IMR-90 (cell line): ENCODE data around the gene PHF20. TPM values are rescaled to one million over a fixed set of nuclear protein-coding genes. Genes with fewer than 3 reads are reported as not detected.

Experiments
- ATAC-seq: fragments of 200-7000 bp; cut with Tn5 transposase; 2 replicates; pipeline ENCODE4 v1.9.1; 2020; ENCODE audit warnings: low read depth, mild to moderate bottlenecking, moderate library complexity
- BruUV-seq: library from RNA; stranded (reverse); fragments of 400-500 nt; replicated peaks from 2 replicates; lab custom pipeline; 2021; lab: Mats Ljungman, UMichigan
- CTCF ChIA-PET: fragments of 300-600 bp; formaldehyde crosslinking; extraction: SDS; loops from one replicate; lab custom pipeline; 2021; ENCODE audit warnings: antibody characterized with exemption; lab: Yijun Ruan, JAX
- POLR2A ChIA-PET: fragments of 300-600 bp; sonication (Branson Sonifier 250); formaldehyde crosslinking; loops from one replicate; lab custom pipeline; 2022; ENCODE audit warnings: antibody characterized with exemption; ENCODE audit not compliant: unreplicated experiment; lab: Charles Lee
- DNase-seq: peaks from one replicate; pipeline ENCODE4 v3.0.0; 2013
- H2AFZ ChIP-seq: replicated peaks from 2 replicates; pipeline ENCODE3; 2013; ENCODE audit warnings: low read length, mild to moderate bottlenecking; ENCODE audit not compliant: poor library complexity
- H2AK5ac ChIP-seq: 2 replicates; pipeline ENCODE4 v1.6.1; 2013; ENCODE audit warnings: low read depth, low read length, inconsistent platforms
- H2AK9ac ChIP-seq: replicated peaks from 2 replicates; pipeline ENCODE3; 2013; ENCODE audit warnings: mild to moderate bottlenecking, low read depth, low read length, moderate library complexity; ENCODE audit not compliant: poor library complexity
- H2BK120ac ChIP-seq: 2 replicates; pipeline ENCODE4 v1.6.1; 2013; ENCODE audit warnings: low read depth, low read length, inconsistent platforms
- H2BK15ac ChIP-seq: 3 replicates; pipeline ENCODE4 v1.6.1; 2013; ENCODE audit warnings: low read depth, low read length, inconsistent platforms
- H2BK20ac ChIP-seq: 2 replicates; pipeline ENCODE4 v1.6.1; 2013; ENCODE audit warnings: low read depth, mild to moderate bottlenecking, inconsistent platforms, low read length, moderate library complexity
- H2BK5ac ChIP-seq: 2 replicates; pipeline ENCODE4 v1.6.1; 2013; ENCODE audit warnings: mild to moderate bottlenecking, low read depth, low read length, inconsistent platforms; ENCODE audit not compliant: poor library complexity, severe bottlenecking
- H3K14ac ChIP-seq: replicated peaks from 2 replicates; pipeline ENCODE4 v1.6.1; 2013; ENCODE audit warnings: low read depth, low read length, inconsistent platforms
- H3K18ac ChIP-seq: 2 replicates; pipeline ENCODE4 v1.6.1; 2013; ENCODE audit warnings: low read depth, low read length, control low read depth
- H3K23ac ChIP-seq: 2 replicates; pipeline ENCODE4 v1.6.1; 2013; ENCODE audit warnings: low read depth, low read length, inconsistent platforms
- H3K27ac ChIP-seq: 2 replicates; pipeline ENCODE4 v1.5.1; 2013; ENCODE audit warnings: mild to moderate bottlenecking, control low read depth, low read length; ENCODE audit not compliant: insufficient read depth
- H3K27me3 ChIP-seq: 2 replicates; pipeline ENCODE4 v1.6.1; 2013; ENCODE audit warnings: low read length; ENCODE audit not compliant: control insufficient read depth, insufficient read depth
- H3K36me3 ChIP-seq: 2 replicates; pipeline ENCODE4 v1.6.1; 2013; ENCODE audit warnings: low read length, mixed read lengths; ENCODE audit not compliant: control insufficient read depth, insufficient read depth
- H3K4ac ChIP-seq: 2 replicates; pipeline ENCODE4 v1.6.1; 2013; ENCODE audit warnings: low read depth, low read length, inconsistent platforms
- H3K4me1 ChIP-seq: 2 replicates; pipeline ENCODE4 v1.6.1; 2013; ENCODE audit warnings: low read length, mixed read lengths; ENCODE audit not compliant: control insufficient read depth, insufficient read depth
- H3K4me2 ChIP-seq: 2 replicates; pipeline ENCODE4 v1.6.1; 2013; ENCODE audit warnings: low read depth, mild to moderate bottlenecking, control low read depth, low read length, moderate library complexity
- H3K4me3 ChIP-seq: 2 replicates; pipeline ENCODE4 v1.5.1; 2013; ENCODE audit warnings: low read depth, mild to moderate bottlenecking, control low read depth, low read length, moderate library complexity; ENCODE audit not compliant: insufficient read depth
- H3K56ac ChIP-seq: 2 replicates; pipeline ENCODE4 v1.6.1; 2013; ENCODE audit warnings: low read length, inconsistent platforms; ENCODE audit not compliant: insufficient read depth; ENCODE audit errors: extremely low read depth
- H3K79me1 ChIP-seq, 2 experiments: 2 replicates each; pipeline ENCODE4 v1.6.1; 2013; ENCODE audit warnings: low read length in 2 of 2, inconsistent platforms in 1 of 2, low read depth in 1 of 2
- H3K9ac ChIP-seq: 2 replicates; pipeline ENCODE4 v1.6.1; 2013; ENCODE audit warnings: low read depth, low read length, control low read depth
- H3K9me1 ChIP-seq: 2 replicates; pipeline ENCODE4 v1.6.1; 2013; ENCODE audit warnings: low read length, inconsistent platforms; ENCODE audit not compliant: insufficient read depth
- H3K9me3 ChIP-seq: 2 replicates; pipeline ENCODE4 v1.6.1; 2013; ENCODE audit warnings: low read length; ENCODE audit not compliant: control insufficient read depth, insufficient read depth
- H4K20me1 ChIP-seq: 2 replicates; pipeline ENCODE4 v1.6.1; 2013; ENCODE audit warnings: low read length, inconsistent platforms; ENCODE audit not compliant: insufficient read depth
- H4K5ac ChIP-seq: 2 replicates; pipeline ENCODE4 v1.6.1; 2013; ENCODE audit warnings: mild to moderate bottlenecking, low read depth, low read length, control low read depth
- H4K8ac ChIP-seq, 2 experiments: 2 replicates each; pipeline ENCODE4 v1.6.1; 2013; ENCODE audit warnings: low read depth in 2 of 2, low read length in 2 of 2, control low read depth in 1 of 2, inconsistent platforms in 1 of 2
- H4K91ac ChIP-seq: 2 replicates; pipeline ENCODE4 v1.6.1; 2013; ENCODE audit warnings: low read depth, low read length, inconsistent platforms; ENCODE audit not compliant: insufficient read depth
- BHLHE40 ChIP-seq: fragments of 150-350 bp; IDR thresholded peaks from 2 replicates; pipeline ENCODE4 v1.6.1; 2016; ENCODE audit warnings: mild to moderate bottlenecking, low read depth, low read length
- CHD1 ChIP-seq: IDR thresholded peaks from 2 replicates; pipeline ENCODE4 v1.6.1; 2012; ENCODE audit warnings: low read depth, low read length, improper control_type of control experiment
- ELK1 ChIP-seq: fragments of 150-350 bp; IDR thresholded peaks from 2 replicates; pipeline ENCODE4 v1.6.1; 2016; ENCODE audit warnings: low read depth, mild to moderate bottlenecking, low read length, moderate library complexity, borderline replicate concordance
- FOS ChIP-seq: fragments of 150-350 bp; IDR thresholded peaks from 2 replicates; pipeline ENCODE4 v1.6.1; 2016; ENCODE audit warnings: low read depth, low read length
- MAFK ChIP-seq: IDR thresholded peaks from 2 replicates; pipeline ENCODE4 v1.6.1; 2012; ENCODE audit warnings: low read depth, low read length, improper control_type of control experiment
- MAZ ChIP-seq: IDR thresholded peaks from 2 replicates; pipeline ENCODE4 v1.6.1; 2012; ENCODE audit warnings: low read depth, mild to moderate bottlenecking, low read length, improper control_type of control experiment, moderate library complexity, borderline replicate concordance
- MXI1 ChIP-seq: IDR thresholded peaks from 2 replicates; pipeline ENCODE4 v1.6.1; 2012; ENCODE audit warnings: low read depth, mild to moderate bottlenecking, low read length, moderate library complexity, borderline replicate concordance
- NFE2L2 ChIP-seq: fragments of 150-350 bp; IDR thresholded peaks from 2 replicates; pipeline ENCODE4 v1.6.1; 2016; ENCODE audit warnings: low read depth, mild to moderate bottlenecking, low read length
- POLR2A ChIP-seq: IDR thresholded peaks from 2 replicates; pipeline ENCODE4 v1.6.1; 2012; ENCODE audit warnings: mild to moderate bottlenecking, low read depth, low read length
- RAD21 ChIP-seq: IDR thresholded peaks from 2 replicates; pipeline ENCODE4 v1.6.1; 2012; ENCODE audit warnings: low read length, improper control_type of control experiment
- RCOR1 ChIP-seq: IDR thresholded peaks from 2 replicates; pipeline ENCODE4 v1.6.1; 2012; ENCODE audit warnings: mild to moderate bottlenecking, low read length, improper control_type of control experiment; ENCODE audit not compliant: insufficient replicate concordance
- RFX5 ChIP-seq: IDR thresholded peaks from 2 replicates; pipeline ENCODE4 v1.8.0; 2012; ENCODE audit warnings: low read depth, mild to moderate bottlenecking, low read length, moderate library complexity
- SMC3 ChIP-seq: fragments of 150-350 bp; IDR thresholded peaks from 2 replicates; pipeline ENCODE4 v1.6.1; 2016; ENCODE audit warnings: low read depth, mild to moderate bottlenecking, antibody characterized with exemption, low read length, moderate library complexity
- WGBS, 2 experiments: methylation state at CpG; one replicate each; pipeline versions ENCODE4 v1.1.5 to v1.1.7; 2013; ENCODE audit warnings: missing lambda C conversion rate in 2 of 2; ENCODE audit not compliant: insufficient read length in 1 of 2; ENCODE audit errors: extremely low coverage in 2 of 2; 5-methylcytosine and 5-hydroxymethylcytosine counted together
- dilution Hi-C: fragments of 300-500 bp; cut with HindIII; formaldehyde crosslinking; loops from one replicate; pipeline ENCODE4 v1.14.3; 2018; ENCODE audit warnings: low sequenced_read_pairs; ENCODE audit not compliant: unreplicated experiment
- in situ Hi-C: fragments of 300-500 bp; cut with MboI; formaldehyde crosslinking; loops from 3 replicates; pipeline ENCODE4 v1.14.3; 2019; ENCODE audit warnings: low sequenced_read_pairs, inconsistent platforms, mixed read lengths
- intact Hi-C: fragments of 100-400 bp; cut with micrococcal nuclease; formaldehyde crosslinking; loops from 2 replicates; pipeline ENCODE4 v1.10.0; 2022
- polyA plus RNA-seq, 3 experiments: library from polyadenylated mRNA; depleted of rRNA; stranded (reverse); fragments of >200 nt; gene quantifications; 2 replicates each; pipeline ENCODE4 v1.2.3, GENCODE V29; 2012; ENCODE audit warnings: low replicate concordance in 1 of 3
- total RNA-seq: library from RNA; depleted of rRNA; stranded (reverse); fragments of >200 nt; gene quantifications from 2 replicates; pipeline ENCODE4 v1.2.3, GENCODE V29; 2012
- TF ChIP-seq, protein P1 (sequence below): fragments of 150-350 bp; IDR thresholded peaks from 2 replicates; pipeline ENCODE4 v1.6.1; 2017; ENCODE audit warnings: mild to moderate bottlenecking, antibody characterized with exemption, low read length, low read depth
- TF ChIP-seq, protein P2 (sequence below): conservative IDR thresholded peaks from 2 replicates; pipeline ENCODE4 v1.5.1; 2012; ENCODE audit warnings: mild to moderate bottlenecking, low read depth, low read length, improper control_type of control experiment

The PHF20 gene
- total and polyA plus RNA-seq, 2 of the 4 experiments (the other 2 are of a cell fraction), result 22.0 to 22.5 TPM

DNA sequence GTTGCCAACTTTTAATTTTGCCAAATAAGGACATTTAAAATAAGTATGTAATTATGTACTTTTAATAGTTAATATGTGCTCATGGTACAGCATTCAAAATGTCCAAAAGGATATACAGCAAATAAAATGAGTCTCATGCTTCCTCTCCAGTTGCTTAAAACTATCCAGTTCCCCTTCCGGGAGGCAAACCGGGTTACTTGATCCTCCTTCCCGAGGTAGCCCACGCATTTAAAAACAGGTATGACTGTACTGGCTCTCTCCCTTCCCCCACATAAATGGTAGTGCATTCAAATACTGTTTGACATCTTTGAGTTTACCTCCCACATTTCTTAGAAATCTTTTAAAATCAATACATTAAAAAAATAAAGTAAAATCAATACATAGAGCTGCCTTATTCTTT is 66.4 kb downstream of the PHF20 start:
- H4K8ac ChIP-seq, result no peak overlapping the region
- TF ChIP-seq RAD21, result no peak
- TF ChIP-seq RFX5, result no peak
- no peak for TF ChIP-seq RCOR1
- no peak for TF ChIP-seq MAZ
- no peak for TF ChIP-seq FOS
- no peak for TF ChIP-seq POLR2A
- no peak for TF ChIP-seq MXI1
- TF ChIP-seq NFE2L2, result no peak
- TF ChIP-seq CHD1, result no peak
- no peak for TF ChIP-seq SMC3
- TF ChIP-seq ELK1, result no peak
- no peak for TF ChIP-seq MAFK
- TF ChIP-seq, protein P1, sequence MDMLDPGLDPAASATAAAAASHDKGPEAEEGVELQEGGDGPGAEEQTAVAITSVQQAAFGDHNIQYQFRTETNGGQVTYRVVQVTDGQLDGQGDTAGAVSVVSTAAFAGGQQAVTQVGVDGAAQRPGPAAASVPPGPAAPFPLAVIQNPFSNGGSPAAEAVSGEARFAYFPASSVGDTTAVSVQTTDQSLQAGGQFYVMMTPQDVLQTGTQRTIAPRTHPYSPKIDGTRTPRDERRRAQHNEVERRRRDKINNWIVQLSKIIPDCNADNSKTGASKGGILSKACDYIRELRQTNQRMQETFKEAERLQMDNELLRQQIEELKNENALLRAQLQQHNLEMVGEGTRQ, result no peak
- TF ChIP-seq BHLHE40, result no peak
- TF ChIP-seq, protein P2, sequence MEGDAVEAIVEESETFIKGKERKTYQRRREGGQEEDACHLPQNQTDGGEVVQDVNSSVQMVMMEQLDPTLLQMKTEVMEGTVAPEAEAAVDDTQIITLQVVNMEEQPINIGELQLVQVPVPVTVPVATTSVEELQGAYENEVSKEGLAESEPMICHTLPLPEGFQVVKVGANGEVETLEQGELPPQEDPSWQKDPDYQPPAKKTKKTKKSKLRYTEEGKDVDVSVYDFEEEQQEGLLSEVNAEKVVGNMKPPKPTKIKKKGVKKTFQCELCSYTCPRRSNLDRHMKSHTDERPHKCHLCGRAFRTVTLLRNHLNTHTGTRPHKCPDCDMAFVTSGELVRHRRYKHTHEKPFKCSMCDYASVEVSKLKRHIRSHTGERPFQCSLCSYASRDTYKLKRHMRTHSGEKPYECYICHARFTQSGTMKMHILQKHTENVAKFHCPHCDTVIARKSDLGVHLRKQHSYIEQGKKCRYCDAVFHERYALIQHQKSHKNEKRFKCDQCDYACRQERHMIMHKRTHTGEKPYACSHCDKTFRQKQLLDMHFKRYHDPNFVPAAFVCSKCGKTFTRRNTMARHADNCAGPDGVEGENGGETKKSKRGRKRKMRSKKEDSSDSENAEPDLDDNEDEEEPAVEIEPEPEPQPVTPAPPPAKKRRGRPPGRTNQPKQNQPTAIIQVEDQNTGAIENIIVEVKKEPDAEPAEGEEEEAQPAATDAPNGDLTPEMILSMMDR, result no peak
- no peak overlapping the region for H2AK9ac ChIP-seq
- H2BK120ac ChIP-seq, result no peak overlapping the region
- no peak overlapping the region for H4K5ac ChIP-seq
- DNase-seq, result no peak
- intact Hi-C loops (no loop called here), in situ Hi-C loops (no loop called here), dilution Hi-C loops (no loop called here)
- no peak overlapping the region for H3K56ac ChIP-seq
- BruUV-seq, result no TSS peak
- no peak overlapping the region for H3K4ac ChIP-seq
- no peak overlapping the region for H3K4me3 ChIP-seq
- H2BK20ac ChIP-seq, result no peak overlapping the region
- no peak overlapping the region for H3K23ac ChIP-seq
- no peak overlapping the region for H2BK15ac ChIP-seq
- no peak overlapping the region for H3K4me2 ChIP-seq
- H3K9me1 ChIP-seq, result no peaks in the 10 kb centered on the region
- CTCF ChIA-PET, result no interaction called here
- 60% methylated on average over 1 of the region's 4 CpGs; no CpG with 5 or more reads in 1 of the 2 experiments for WGBS, 2 experiments
- peaks cover 3% of the 10 kb centered on the region for H3K9me3 ChIP-seq
- H3K27me3 ChIP-seq, result no peaks in the 10 kb centered on the region
- no peak overlapping the region for H2AFZ ChIP-seq
- no peak overlapping the region for H3K9ac ChIP-seq
- H3K4me1 ChIP-seq, result peaks cover 6% of the 10 kb centered on the region
- H2AK5ac ChIP-seq, result no peak overlapping the region
- no peaks in the 10 kb centered on the region for H4K20me1 ChIP-seq
- H2BK5ac ChIP-seq, result no peak overlapping the region
- H3K27ac ChIP-seq, result no peak overlapping the region
- no peak overlapping the region; the same call in 1 of the 2 replicates for H4K91ac ChIP-seq
- POLR2A ChIA-PET, result no interaction called here
- peaks cover 22 to 67% of the 10 kb centered on the region in 2 experiments for H3K79me1 ChIP-seq
- no peak for ATAC-seq
- no peak overlapping the region for H3K18ac ChIP-seq
- no peak overlapping the region for H3K14ac ChIP-seq
- H3K36me3 ChIP-seq, result peaks cover 10% of the 10 kb centered on the region
